HCT116 (cell line): Measurements from ENCODE around the gene PRPF19. TPM values are rescaled to one million over a fixed set of nuclear protein-coding genes. Genes with fewer than 3 reads are reported as not detected.

ENCODE experiments used
- ATAC-seq: fragments of 200-7000 bp; cut with Tn5 transposase; 2 replicates; pipeline ENCODE4 v1.9.1; 2020; ENCODE audit warnings: mild to moderate bottlenecking, moderate library complexity
- BruUV-seq: library from RNA; stranded (reverse); fragments of 400-500 nt; replicated peaks from 2 replicates; lab custom pipeline; 2021; lab: Mats Ljungman, UMichigan
- CTCF ChIA-PET: fragments of 300-600 bp; sonication (Branson Sonifier 250); formaldehyde crosslinking; loops from one replicate; lab custom pipeline; 2021; ENCODE audit warnings: antibody characterized with exemption; lab: Charles Lee
- POLR2A ChIA-PET: fragments of 300-600, 350-600 bp; sonication (Branson Sonifier 250); formaldehyde crosslinking; loops from one replicate; lab custom pipeline; 2021; ENCODE audit warnings: antibody characterized with exemption; lab: Charles Lee
- RAD21 ChIA-PET, 2 experiments: fragments of 300-600 bp; sonication (Branson Sonifier 250); formaldehyde crosslinking; loops; one replicate each; lab custom pipeline; 2023; ENCODE audit warnings: low total read pairs in 2 of 2; ENCODE audit not compliant: uncharacterized antibody in 2 of 2, unreplicated experiment in 2 of 2, low non-redundant PET in 1 of 2; lab: Charles Lee
- DNase-seq: peaks from one replicate; pipeline ENCODE4 v3.0.0-alpha.2; 2010; ENCODE audit warnings: low read depth, low spot score
- H2AFZ ChIP-seq: fragments of 200-600 bp; shearing (Covaris generic), sonication (generic); 2 replicates; pipeline ENCODE4 v1.6.1; 2017; ENCODE audit warnings: low read depth, mixed run types, mixed read lengths, antibody characterized with exemption, low read length; ENCODE audit not compliant: poor library complexity, severe bottlenecking
- H3K27ac ChIP-seq: 2 replicates; pipeline ENCODE4 v1.5.1; 2012; ENCODE audit warnings: low read depth, low read length
- H3K27me3 ChIP-seq: fragments of 200-600 bp; sonication (generic); 2 replicates; pipeline ENCODE4 v1.6.1; 2016; ENCODE audit warnings: mixed run types, low read length, mixed read lengths; ENCODE audit not compliant: insufficient read depth
- H3K36me3 ChIP-seq, 2 experiments: fragments of 200-500 bp in 1 of 2; fragments of 200-600 bp in 1 of 2; sonication (Bioruptor generic) in 1 of 2; sonication (generic) in 1 of 2; 2 replicates each; pipeline versions ENCODE4 v1.5.1 to v1.6.1; 2014 to 2016; ENCODE audit warnings: low read length in 2 of 2, inconsistent platforms in 1 of 2, mixed read lengths in 1 of 2, mixed run types in 1 of 2; ENCODE audit not compliant: insufficient read depth in 2 of 2, control insufficient read depth in 1 of 2
- H3K4me1 ChIP-seq, 2 experiments: fragments of 200-600 bp in 1 of 2; sonication (generic) in 1 of 2; 2 replicates each; pipeline versions ENCODE4 v1.5.1 to v1.6.1; 2012 to 2017; ENCODE audit warnings: low read length in 2 of 2, inconsistent platforms in 1 of 2, mild to moderate bottlenecking in 1 of 2, mixed read lengths in 1 of 2, mixed run types in 1 of 2, moderate library complexity in 1 of 2; ENCODE audit not compliant: insufficient read depth in 2 of 2, control insufficient read depth in 1 of 2
- H3K4me2 ChIP-seq: fragments of 200-600 bp; sonication (generic); 2 replicates; pipeline ENCODE4 v1.6.1; 2017; ENCODE audit warnings: mixed run types, low read length, mixed read lengths
- H3K4me3 ChIP-seq, 2 experiments: fragments of 200-600 bp in 1 of 2; sonication (generic) in 1 of 2; replicated peaks in 1 of 2; 2 replicates each; pipeline ENCODE4 v1.5.1; 2011 to 2016; ENCODE audit warnings: low read length in 2 of 2, control low read depth in 1 of 2, low read depth in 1 of 2, mild to moderate bottlenecking in 1 of 2, mixed read lengths in 1 of 2, mixed run types in 1 of 2
- H3K79me2 ChIP-seq: fragments of 200-600 bp; sonication (generic); 2 replicates; pipeline ENCODE4 v1.6.1; 2017; ENCODE audit warnings: mild to moderate bottlenecking, mixed run types, low read length, moderate library complexity, mixed read lengths; ENCODE audit not compliant: insufficient read depth
- H3K9ac ChIP-seq: fragments of 200-600 bp; sonication (generic); 2 replicates; pipeline ENCODE4 v1.6.1; 2016; ENCODE audit warnings: low read length, mixed read lengths
- H3K9me2 ChIP-seq: fragments of 200-600 bp; sonication (generic), shearing (Covaris generic); 2 replicates; pipeline ENCODE4 v1.6.1; 2017; ENCODE audit warnings: mixed run types, mild to moderate bottlenecking, moderate library complexity; ENCODE audit not compliant: insufficient read depth
- H3K9me3 ChIP-seq, 2 experiments: fragments of 200-500 bp in 1 of 2; fragments of 200-600 bp in 1 of 2; sonication (Bioruptor generic) in 1 of 2; sonication (generic) in 1 of 2; 2 replicates each; pipeline ENCODE4 v1.6.1; 2014 to 2017; ENCODE audit warnings: low read length in 2 of 2, mixed read lengths in 2 of 2, inconsistent platforms in 1 of 2, low read depth in 1 of 2, mild to moderate bottlenecking in 1 of 2, mixed run types in 1 of 2, moderate library complexity in 1 of 2; ENCODE audit not compliant: control insufficient read depth in 1 of 2, insufficient read depth in 1 of 2
- H4K20me1 ChIP-seq: fragments of 200-600 bp; sonication (generic), shearing (Covaris generic); 2 replicates; pipeline ENCODE4 v1.6.1; 2017; ENCODE audit warnings: mixed run types, mild to moderate bottlenecking, moderate library complexity; ENCODE audit not compliant: insufficient read depth
- CEBPB ChIP-seq: IDR thresholded peaks from 2 replicates; pipeline ENCODE4 v1.6.1; 2012; ENCODE audit warnings: low read depth
- CTCF ChIP-seq, 3 experiments: fragments of 200-600 bp in 1 of 3; sonication (generic) in 1 of 3; IDR thresholded peaks in 2 of 3; conservative IDR thresholded peaks in 1 of 3; 2 replicates each; pipeline ENCODE4 v1.5.1; 2012 to 2017; ENCODE audit warnings: low read depth in 2 of 3, low read length in 2 of 3, antibody characterized with exemption in 1 of 3, borderline replicate concordance in 1 of 3, control low read depth in 1 of 3, mild to moderate bottlenecking in 1 of 3, mixed read lengths in 1 of 3, mixed run types in 1 of 3, moderate library complexity in 1 of 3; ENCODE audit not compliant: insufficient read depth in 1 of 3
- EGR1 ChIP-seq: IDR thresholded peaks from 2 replicates; pipeline ENCODE4 v1.6.1; 2012; ENCODE audit warnings: low read depth
- ELF1 ChIP-seq: IDR thresholded peaks from 2 replicates; pipeline ENCODE4 v1.6.1; 2012; ENCODE audit warnings: low read depth, borderline replicate concordance
- EZH2phosphoT487 ChIP-seq: fragments of 200-600 bp; IDR thresholded peaks from 2 replicates; pipeline ENCODE4 v1.6.1; 2018; ENCODE audit warnings: antibody characterized with exemption, borderline replicate concordance
- JUND ChIP-seq: IDR thresholded peaks from 2 replicates; pipeline ENCODE4 v1.6.1; 2012
- MAX ChIP-seq: IDR thresholded peaks from 2 replicates; pipeline ENCODE4 v1.6.1; 2012
- POLR2AphosphoS5 ChIP-seq: IDR thresholded peaks from 2 replicates; pipeline ENCODE4 v1.6.1; 2011; ENCODE audit warnings: mild to moderate bottlenecking, low read depth, low read length, moderate library complexity
- SIN3A ChIP-seq: IDR thresholded peaks from 2 replicates; pipeline ENCODE4 v1.6.1; 2012; ENCODE audit warnings: low read depth
- SP1 ChIP-seq: IDR thresholded peaks from 2 replicates; pipeline ENCODE4 v1.6.1; 2012; ENCODE audit warnings: low read depth
- SRF ChIP-seq: IDR thresholded peaks from 2 replicates; pipeline ENCODE4 v1.6.1; 2012; ENCODE audit warnings: low read depth
- ZBTB33 ChIP-seq: IDR thresholded peaks from 2 replicates; pipeline ENCODE4 v1.6.1; 2011; ENCODE audit warnings: mild to moderate bottlenecking, low read length, moderate library complexity; ENCODE audit not compliant: insufficient replicate concordance; ENCODE audit errors: extremely low read depth
- ZFX ChIP-seq: fragments of 450-650 bp; IDR thresholded peaks from 2 replicates; pipeline ENCODE4 v1.6.1; 2017
- intact Hi-C: fragments of 100-400 bp; cut with micrococcal nuclease; formaldehyde crosslinking; loops from 2 replicates; pipeline ENCODE4 v1.10.0; 2022
- total RNA-seq: library from RNA; stranded (reverse); gene quantifications from one replicate; pipeline ENCODE4 v1.2.1, GENCODE V29; 2021; ENCODE audit not compliant: unreplicated experiment

Gene PRPF19
- total RNA-seq, 1 experiment from 2014 or later = 156 TPM

- no peak for TF ChIP-seq ZBTB33
- no peak for TF ChIP-seq ELF1
- TF ChIP-seq CTCF (IDR thresholded peaks at IDR 0.05 in 2 of 3, conservative IDR thresholded peaks at IDR 0.05 in 1 of 3; ENCODE audit: borderline replicate concordance in 1 of 3, insufficient read depth in 1 of 3, low read depth in 2 of 3, low read length in 2 of 3) = no peak
- no peak for TF ChIP-seq ZFX
- TF ChIP-seq EZH2phosphoT487 = no peak
- TF ChIP-seq MAX = no peak
- no peak for TF ChIP-seq SIN3A
- TF ChIP-seq EGR1 = no peak
- TF ChIP-seq SRF = no peak
- TF ChIP-seq POLR2AphosphoS5 = no peak
Measured at GRCh38 chr11:60954421-60954820, 48.0 kb upstream of the PRPF19 start (continued).

GRCh38 chr11:60953781-60954180, 47.4 kb upstream of the PRPF19 start:
- Histone ChIP-seq H2AFZ (no peak overlapping the region), H3K27me3 (no peaks in the 10 kb centered on the region)
- no peak for ATAC-seq
- no TSS peak for BruUV-seq
- RAD21 ChIA-PET = no interaction called here
- no peak for TF ChIP-seq CEBPB
- no peak for TF ChIP-seq SRF
- no peak for TF ChIP-seq EGR1
- TF ChIP-seq JUND = no peak
- no peak for TF ChIP-seq POLR2AphosphoS5
- no peak for TF ChIP-seq SP1
- TF ChIP-seq, all 23 proteins: peak for 0
- intact Hi-C loops = no loop called here
- Histone ChIP-seq H3K9me2 (no peaks in the 10 kb centered on the region), H3K79me2 (no peaks in the 10 kb centered on the region), H3K36me3 (no peaks in the 10 kb centered on the region), H3K4me3 (no peak overlapping the region), H3K4me1 (no peaks in the 10 kb centered on the region), H4K20me1 (no peaks in the 10 kb centered on the region), H3K9ac (no peak overlapping the region), H3K9me3 (no peaks in the 10 kb centered on the region), H3K4me2 (no peak overlapping the region), H3K27ac (no peak overlapping the region)
- POLR2A ChIA-PET = no interaction called here
- CTCF ChIA-PET = no interaction called here
- no peak for DNase-seq
